Measurements from ENCODE around the gene ATOSA.

- TF ChIP-seq TAF1 (IDR thresholded peaks at IDR 0.05; ENCODE audit: borderline replicate concordance, insufficient read depth, low read length) = no peak
- TF ChIP-seq FOXP2 (optimal IDR thresholded peaks at IDR 0.05; ENCODE audit: borderline replicate concordance, extremely low read depth, extremely low read length, insufficient read depth) = no peak
- no peak for TF ChIP-seq REST (IDR thresholded peaks at IDR 0.05; ENCODE audit: insufficient read depth in 1 of 2, low read depth in 2 of 2, low read length in 2 of 2)
- no peak for TF ChIP-seq POLR2AphosphoS5 (IDR thresholded peaks at IDR 0.05; ENCODE audit: low read depth, low read length)
Measured at GRCh38 chr15:52673734-52674133, 5.5 kb downstream of the ATOSA start.
